BLaER1 treated with 17β-estradiol and CSF1 and Interleukin-3, amounts not matched to agents 10 nM and 100 nM (cell line): ENCODE results near the gene ANKRD6.

Experiments
- H3K27ac ChIP-seq, 11 experiments: shearing (Covaris generic); formaldehyde crosslinking; 2 replicates each; pipeline ENCODE4 v1.8.1; 2022
- H3K27me3 ChIP-seq, 11 experiments: shearing (Covaris generic); formaldehyde crosslinking; 2 replicates each; pipeline ENCODE4 v1.8.1; 2022
- H3K36me3 ChIP-seq, 11 experiments: shearing (Covaris generic); formaldehyde crosslinking; 2 replicates each; pipeline ENCODE4 v1.8.1; 2022
- H3K4me1 ChIP-seq, 10 experiments: shearing (Covaris generic); formaldehyde crosslinking; 2 replicates each; pipeline ENCODE4 v1.8.1; 2022
- H3K4me2 ChIP-seq, 11 experiments: shearing (Covaris generic); formaldehyde crosslinking; 2 replicates each; pipeline ENCODE4 v1.8.1; 2022
- H3K4me3 ChIP-seq, 10 experiments: shearing (Covaris generic); formaldehyde crosslinking; 2 replicates each; pipeline ENCODE4 v1.8.1; 2022
- H3K9ac ChIP-seq, 11 experiments: shearing (Covaris generic); formaldehyde crosslinking; 2 replicates each; pipeline ENCODE4 v1.8.1; 2022
- H3K9me3 ChIP-seq, 11 experiments: shearing (Covaris generic); formaldehyde crosslinking; replicated peaks in 1 of 11; 2 replicates each; pipeline ENCODE4 v1.8.1; 2022
- H4K20me1 ChIP-seq, 11 experiments: shearing (Covaris generic); formaldehyde crosslinking; 2 replicates each; pipeline ENCODE4 v1.8.1; 2022
- Cebpa-rat ChIP-seq, 11 experiments: shearing (Covaris generic); IDR thresholded peaks; 2 replicates each; pipeline ENCODE4 v1.8.1; 2022

Gene ANKRD6

DNA sequence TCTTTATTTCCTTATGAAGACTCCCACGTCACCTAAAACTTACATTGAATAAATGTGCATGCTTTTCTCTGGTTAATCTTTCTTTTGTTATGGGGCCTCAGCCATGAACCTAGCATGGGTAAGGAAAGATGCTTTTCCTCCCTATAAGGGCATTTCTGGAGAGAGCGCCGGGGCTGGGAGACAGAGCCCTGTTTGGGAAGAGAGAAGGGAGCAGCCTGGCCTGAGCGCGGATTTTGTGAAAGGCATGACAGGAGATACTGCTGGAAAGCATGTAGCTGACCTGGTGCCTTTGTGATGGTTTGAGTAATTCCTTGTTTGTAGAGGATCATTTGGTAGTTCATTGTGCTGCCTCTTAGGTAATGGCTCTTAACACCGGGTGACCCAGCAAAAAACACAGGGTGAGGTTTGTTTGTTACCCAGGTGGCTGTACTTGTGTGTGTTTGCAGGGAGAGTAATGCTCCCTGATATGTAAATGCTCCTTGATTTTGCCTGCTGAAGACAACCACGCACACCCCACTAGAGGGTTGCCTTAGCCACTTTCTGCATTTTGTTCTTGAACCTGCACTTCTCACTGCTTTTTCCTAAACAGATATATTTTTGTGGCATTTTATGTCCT is 59.2 kb downstream of the ANKRD6 start:
- no peak overlapping the region for H3K27ac ChIP-seq
- H3K4me2 ChIP-seq, result no peak overlapping the region
- no peaks in the 10 kb centered on the region for H3K27me3 ChIP-seq
- H3K9ac ChIP-seq, result no peak overlapping the region
- H3K9me3 ChIP-seq, result no peaks in the 10 kb centered on the region
- H3K4me3 ChIP-seq, result no peak overlapping the region
- TF ChIP-seq Cebpa-rat (IDR thresholded peaks at IDR 0.05), result no peak
- no peaks in the 10 kb centered on the region for H3K36me3 ChIP-seq
- H4K20me1 ChIP-seq, result no peaks in the 10 kb centered on the region
- H3K4me1 ChIP-seq, result no peaks in the 10 kb centered on the region

DNA sequence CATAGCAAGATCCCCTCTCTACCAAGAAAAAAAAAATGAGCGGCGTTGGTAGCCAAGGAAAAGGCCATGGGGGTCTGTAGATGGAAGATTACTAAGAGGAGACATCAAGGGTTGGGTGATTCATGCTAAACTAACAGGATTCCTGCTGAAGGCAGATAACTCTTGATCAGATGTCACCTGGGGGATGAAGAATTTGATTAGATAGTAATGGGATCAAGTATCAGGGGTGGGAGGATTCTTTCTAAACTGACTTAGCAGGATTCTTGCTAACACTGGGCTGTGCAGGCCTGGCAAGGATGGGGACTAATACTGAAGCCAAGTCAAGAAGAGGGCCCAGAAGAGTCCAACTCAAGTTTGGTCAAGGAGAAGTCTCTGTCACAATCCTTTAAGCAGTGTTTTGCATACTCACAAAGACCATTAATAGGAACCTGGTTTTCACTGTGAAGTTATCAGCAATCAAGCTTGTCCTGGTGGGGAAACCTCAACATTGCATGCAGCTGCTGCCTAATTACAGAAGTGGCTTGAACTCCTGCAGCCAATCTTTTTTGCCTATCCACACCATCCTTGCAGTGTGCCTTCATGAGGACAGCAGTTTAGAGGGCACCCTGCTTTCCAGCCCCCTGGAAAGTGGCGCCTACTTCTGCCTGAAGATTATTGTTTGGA is 61.3 kb downstream of the ANKRD6 start:
- Histone ChIP-seq H3K4me3 (no peak overlapping the region), H3K9me3 (no peaks in the 10 kb centered on the region), H3K9ac (no peak overlapping the region), H3K4me2 (no peak overlapping the region), H4K20me1 (no peaks in the 10 kb centered on the region), H3K36me3 (no peaks in the 10 kb centered on the region), H3K27ac (no peak overlapping the region), H3K27me3 (no peaks in the 10 kb centered on the region), H3K4me1 (no peaks in the 10 kb centered on the region)
- TF ChIP-seq Cebpa-rat (IDR thresholded peaks at IDR 0.05), result no peak

DNA sequence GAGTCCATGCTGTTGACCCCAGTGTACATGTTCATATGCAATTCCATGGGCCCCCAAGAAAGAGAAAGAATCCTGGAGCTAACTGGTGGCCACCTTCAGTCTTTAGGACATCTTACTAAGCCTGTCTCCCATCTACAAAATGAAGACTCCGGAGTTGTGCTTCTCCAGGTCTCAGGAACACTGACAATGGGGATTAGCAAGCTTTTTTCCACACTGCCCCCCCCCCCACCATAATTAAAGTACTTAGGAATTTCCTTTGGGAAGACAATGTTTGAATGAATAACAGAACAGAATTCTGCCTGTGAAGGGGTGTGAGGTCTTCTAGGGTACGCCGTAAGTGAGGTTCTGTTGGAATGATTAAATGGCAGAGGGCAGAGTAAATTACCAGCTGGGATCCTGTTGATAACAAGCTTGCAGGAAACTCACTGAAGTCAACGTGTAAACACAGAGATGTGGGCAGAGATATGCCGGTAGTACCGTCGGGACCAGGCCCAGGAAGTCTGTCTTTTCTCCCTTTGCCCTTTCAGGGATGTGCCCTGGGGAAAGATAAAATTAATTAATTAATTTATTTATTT is 63.1 kb downstream of the ANKRD6 start:
- Histone ChIP-seq H3K36me3 (no peaks in the 10 kb centered on the region), H3K4me2 (no peak overlapping the region), H3K27ac (no peak overlapping the region), H3K9me3 (no peaks in the 10 kb centered on the region), H4K20me1 (no peaks in the 10 kb centered on the region), H3K27me3 (no peaks in the 10 kb centered on the region), H3K4me1 (no peaks in the 10 kb centered on the region), H3K4me3 (no peak overlapping the region), H3K9ac (no peak overlapping the region)
- no peak for TF ChIP-seq Cebpa-rat (IDR thresholded peaks at IDR 0.05)

DNA sequence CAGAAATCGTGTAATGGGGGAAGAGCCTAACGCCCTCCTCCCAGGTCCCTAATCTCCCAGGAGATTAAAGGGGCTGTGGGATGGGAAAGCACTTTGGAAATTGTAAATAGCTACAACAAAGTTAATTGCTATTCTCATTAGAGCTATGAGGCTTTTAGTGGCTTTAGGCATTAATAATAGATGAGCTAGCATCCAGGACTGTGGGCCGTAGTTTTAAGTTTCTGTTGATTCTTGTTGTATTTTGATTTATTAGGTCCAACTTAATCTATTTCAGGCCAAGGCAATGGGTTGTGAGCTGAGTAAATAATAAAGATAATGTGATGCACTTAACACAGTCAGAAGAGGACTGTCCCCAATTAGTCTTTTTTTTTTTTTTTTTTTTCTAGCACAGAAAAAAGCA is 67.7 kb downstream of the ANKRD6 start:
- Histone ChIP-seq H3K4me1 (no peaks in the 10 kb centered on the region), H3K27ac (no peak overlapping the region), H3K4me2 (no peak overlapping the region), H4K20me1 (no peaks in the 10 kb centered on the region), H3K36me3 (no peaks in the 10 kb centered on the region), H3K27me3 (no peaks in the 10 kb centered on the region), H3K4me3 (no peak overlapping the region), H3K9me3 (no peaks in the 10 kb centered on the region), H3K9ac (no peak overlapping the region)
- no peak for TF ChIP-seq Cebpa-rat (IDR thresholded peaks at IDR 0.05)

DNA sequence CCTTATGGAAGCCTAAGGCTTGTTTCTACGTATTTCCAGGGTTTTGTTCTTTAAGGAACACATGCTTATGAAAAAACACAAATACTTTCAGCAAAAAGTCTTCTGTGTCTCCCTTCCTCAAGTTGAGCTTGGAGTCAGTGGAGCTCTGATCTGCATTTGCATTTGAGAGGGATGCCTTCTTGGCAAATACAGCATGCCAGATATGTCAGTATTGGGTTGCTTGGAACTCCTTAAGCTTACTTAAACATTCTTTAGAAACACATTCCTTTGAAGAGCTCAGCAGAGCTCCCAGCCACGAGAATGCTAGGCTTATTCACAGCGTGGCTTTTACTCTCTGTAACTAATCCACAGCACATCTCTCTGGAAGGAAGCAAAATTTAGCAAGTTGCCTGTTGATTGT is 68.3 kb downstream of the ANKRD6 start:
- H3K27me3 ChIP-seq, result no peaks in the 10 kb centered on the region
- no peaks in the 10 kb centered on the region for H3K9me3 ChIP-seq
- no peak overlapping the region for H3K27ac ChIP-seq
- TF ChIP-seq Cebpa-rat (IDR thresholded peaks at IDR 0.05), result no peak
- no peaks in the 10 kb centered on the region for H3K4me1 ChIP-seq
- H3K9ac ChIP-seq, result no peak overlapping the region
- no peak overlapping the region for H3K4me2 ChIP-seq
- H3K4me3 ChIP-seq, result no peak overlapping the region
- no peaks in the 10 kb centered on the region for H4K20me1 ChIP-seq
- no peaks in the 10 kb centered on the region for H3K36me3 ChIP-seq

DNA sequence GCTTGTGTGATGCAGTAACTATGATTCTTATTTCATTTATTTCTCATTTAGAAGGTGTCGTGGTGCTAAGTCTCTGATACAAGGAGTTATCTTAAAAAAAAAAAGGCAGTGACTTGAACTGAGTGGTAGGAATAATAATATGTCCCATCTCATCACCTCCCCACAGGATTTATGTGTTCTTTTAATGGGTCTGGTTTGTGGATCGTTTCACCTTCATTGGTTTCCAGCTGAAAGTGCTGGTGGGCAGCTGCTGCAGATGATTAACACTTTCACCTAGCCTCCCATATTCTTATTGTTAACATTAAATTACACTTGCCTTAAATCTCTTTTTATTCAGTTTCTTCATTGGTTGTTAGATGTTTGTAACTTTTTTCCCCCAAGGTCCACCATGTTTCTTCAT is 68.8 kb downstream of the ANKRD6 start:
- no peaks in the 10 kb centered on the region for H3K9me3 ChIP-seq
- no peak overlapping the region for H3K27ac ChIP-seq
- no peaks in the 10 kb centered on the region for H4K20me1 ChIP-seq
- H3K4me1 ChIP-seq, result no peaks in the 10 kb centered on the region
- H3K27me3 ChIP-seq, result no peaks in the 10 kb centered on the region
- no peak for TF ChIP-seq Cebpa-rat (IDR thresholded peaks at IDR 0.05)
- H3K4me3 ChIP-seq, result no peak overlapping the region
- H3K4me2 ChIP-seq, result no peak overlapping the region
- H3K36me3 ChIP-seq, result no peaks in the 10 kb centered on the region
- no peak overlapping the region for H3K9ac ChIP-seq

DNA sequence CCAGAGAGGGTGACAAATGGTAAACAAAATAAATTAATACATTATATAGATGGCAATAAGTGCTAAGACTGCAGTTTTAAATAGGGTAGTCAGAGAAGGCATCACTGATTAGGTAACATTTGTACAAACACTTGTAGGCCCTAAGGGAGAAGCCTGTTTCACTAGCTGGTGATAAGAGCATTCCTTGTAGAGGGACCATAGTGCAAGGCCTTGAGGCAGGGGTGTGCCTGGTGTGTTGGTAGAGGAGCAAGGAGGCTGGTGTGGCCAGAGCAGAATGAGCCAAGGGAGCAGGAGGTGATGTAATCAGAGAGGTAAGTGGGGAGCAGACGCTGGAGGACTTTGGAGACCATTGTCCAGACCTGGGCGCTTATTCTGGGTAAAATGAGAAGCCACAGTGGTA is 70.7 kb downstream of the ANKRD6 start:
- Histone ChIP-seq H3K4me3 (no peak overlapping the region), H3K27ac (no peak overlapping the region), H3K27me3 (no peaks in the 10 kb centered on the region), H3K4me1 (no peaks in the 10 kb centered on the region), H3K9ac (no peak overlapping the region), H3K4me2 (no peak overlapping the region), H4K20me1 (no peaks in the 10 kb centered on the region), H3K36me3 (no peaks in the 10 kb centered on the region), H3K9me3 (no peaks in the 10 kb centered on the region)
- no peak for TF ChIP-seq Cebpa-rat (IDR thresholded peaks at IDR 0.05)

DNA sequence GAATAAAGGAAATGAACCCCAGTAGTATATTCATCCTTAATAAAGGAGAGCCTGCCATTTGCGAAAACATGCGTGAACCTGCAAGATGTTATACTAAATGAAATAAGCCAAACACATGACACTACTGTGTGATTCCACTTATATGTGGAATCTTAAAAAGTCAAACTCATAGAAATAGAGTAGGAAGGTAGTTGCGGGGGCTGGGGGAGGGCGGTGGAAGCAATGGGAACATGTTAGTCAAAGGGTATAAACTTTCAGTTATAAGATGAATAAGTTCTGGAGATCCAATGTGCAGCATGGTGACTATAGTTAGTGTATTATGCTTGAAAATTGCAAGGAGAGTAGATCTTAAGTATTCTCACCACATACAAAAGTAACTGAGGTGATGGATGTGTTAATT is 72.9 kb downstream of the ANKRD6 start:
- Histone ChIP-seq H3K9me3 (no peaks in the 10 kb centered on the region), H3K4me1 (no peaks in the 10 kb centered on the region), H4K20me1 (no peaks in the 10 kb centered on the region), H3K27me3 (no peaks in the 10 kb centered on the region), H3K4me2 (no peak overlapping the region), H3K36me3 (no peaks in the 10 kb centered on the region), H3K9ac (no peak overlapping the region), H3K27ac (no peak overlapping the region), H3K4me3 (no peak overlapping the region)
- TF ChIP-seq Cebpa-rat (IDR thresholded peaks at IDR 0.05), result no peak

DNA sequence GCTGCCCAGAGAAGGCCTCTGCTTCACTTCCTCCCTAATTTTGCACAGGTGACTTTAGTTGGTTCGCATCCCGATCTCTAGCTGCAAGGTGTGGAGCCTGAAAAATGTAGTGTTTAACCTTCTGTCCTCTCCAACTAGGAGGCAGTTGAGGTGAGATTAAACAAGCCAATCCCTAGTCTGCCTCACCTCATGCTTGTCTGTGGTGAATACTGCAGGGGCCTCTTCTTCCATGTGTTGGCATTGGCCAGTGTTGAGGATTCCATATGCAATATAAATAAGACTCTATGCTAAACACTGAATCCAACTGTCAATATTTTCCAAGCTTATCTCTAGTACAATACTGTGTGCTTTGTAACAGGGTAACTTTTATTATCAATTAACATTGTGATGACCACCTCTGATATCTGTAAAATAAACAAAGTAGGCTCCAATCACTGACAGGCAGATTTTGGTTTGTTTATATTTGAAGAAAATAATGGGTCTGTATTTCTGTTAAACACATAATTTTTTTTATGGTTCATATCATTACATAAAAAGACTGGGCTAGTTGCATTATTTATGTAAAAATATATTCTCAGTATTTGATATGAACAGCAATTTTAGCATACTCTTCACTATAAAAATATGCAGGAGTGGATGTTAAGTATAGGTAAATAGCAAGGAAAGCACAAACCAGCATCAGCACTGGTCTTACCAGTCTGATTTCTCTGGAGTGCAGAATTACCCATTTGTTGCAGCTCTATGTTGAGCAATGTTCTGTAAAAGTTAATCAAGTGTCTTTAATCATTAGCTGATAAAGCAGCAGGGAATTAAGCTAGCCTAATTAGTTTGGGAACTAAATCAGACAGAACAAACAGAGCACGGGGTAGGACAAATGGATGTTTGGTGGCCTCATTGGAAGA is 74.0 kb downstream of the ANKRD6 start:
- Histone ChIP-seq H3K27ac (no peak overlapping the region), H3K27me3 (no peaks in the 10 kb centered on the region), H3K9ac (no peak overlapping the region), H3K4me3 (no peak overlapping the region), H3K4me1 (no peaks in the 10 kb centered on the region), H3K4me2 (no peak overlapping the region), H3K9me3 (no peaks in the 10 kb centered on the region), H4K20me1 (no peaks in the 10 kb centered on the region), H3K36me3 (no peaks in the 10 kb centered on the region)
- TF ChIP-seq Cebpa-rat (IDR thresholded peaks at IDR 0.05), result no peak
